ENCODE data around the gene ACSF3. TPM values are rescaled to one million over a fixed set of nuclear protein-coding genes. Genes with fewer than 3 reads are reported as not detected.

ACSF3 gene
- total and polyA plus RNA-seq, 2 of the 4 experiments (the other 2 are of a cell fraction) = 9.5 to 14.2 TPM

DNA sequence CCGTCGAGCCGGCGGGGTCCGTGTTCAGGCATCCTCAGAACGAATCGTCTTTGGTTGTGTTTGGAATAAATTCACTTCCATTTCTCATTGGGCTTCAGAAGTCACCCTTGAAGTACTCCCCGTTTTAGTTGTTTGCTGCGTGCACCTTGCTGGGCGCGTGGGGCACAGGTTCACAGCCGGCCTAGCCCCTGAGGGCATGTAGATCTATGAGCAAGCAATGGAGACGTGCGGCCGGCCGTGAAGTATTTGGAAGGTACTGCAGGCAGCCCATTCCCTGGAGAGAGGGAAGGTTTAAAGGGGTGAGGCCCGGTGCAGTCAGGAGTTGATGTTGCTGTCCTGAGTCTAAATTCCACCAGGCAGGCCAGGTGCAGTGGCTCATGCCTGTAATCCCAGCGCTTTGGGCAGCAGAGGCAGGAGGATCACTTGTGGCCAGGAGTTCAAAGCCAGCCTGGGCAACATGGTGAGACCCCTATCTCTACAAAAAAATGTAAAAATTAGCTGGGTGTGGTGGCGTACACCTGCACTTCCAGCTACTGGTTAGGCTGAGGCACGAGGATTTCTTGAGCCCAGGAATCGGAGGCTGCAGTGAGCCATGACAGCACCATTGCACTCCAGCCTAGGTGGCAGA, 714 bp downstream of the ACSF3 start (continued):
- no peak for TF ChIP-seq CEBPB (IDR thresholded peaks at IDR 0.05; ENCODE audit: low read depth, low read length)

DNA sequence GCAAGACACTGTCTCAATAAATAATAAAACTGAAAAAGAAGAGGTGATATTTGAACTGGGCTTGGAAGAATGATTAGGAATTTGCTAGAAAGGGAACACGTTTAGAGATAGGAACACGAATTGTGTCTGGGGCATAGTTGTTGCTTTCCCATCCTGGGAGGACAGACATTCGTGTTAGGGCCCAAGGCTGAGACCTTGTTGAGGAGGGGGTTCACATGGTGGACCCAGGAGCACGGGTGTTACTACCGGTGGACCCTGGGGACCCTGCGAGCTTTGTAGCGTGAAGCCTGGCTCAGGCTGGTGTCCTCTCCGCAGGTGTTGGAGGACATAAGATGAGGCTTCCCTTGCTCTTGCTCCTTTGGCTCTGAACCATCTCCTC, 1.2 kb downstream of the ACSF3 start:
- Histone ChIP-seq H3K14ac (replicated peaks; ENCODE audit: low read depth, low read length) (no peak overlapping the region), H4K5ac (ENCODE audit: low read depth, low read length) (no peak overlapping the region), H4K91ac (ENCODE audit: insufficient read depth, low read depth, low read length) (no peak overlapping the region), H3K4me1 (ENCODE audit: control insufficient read depth, insufficient read depth, low read length) (0 out of 2 replicates have a peak, but pooled peaks cover 2% of the 10 kb centered on the region), H2AFZ (replicated peaks; ENCODE audit: low read length, poor library complexity) (no peak overlapping the region), H2AK5ac (ENCODE audit: low read depth, low read length) (no peak overlapping the region), H2AK9ac (replicated peaks; ENCODE audit: low read depth, low read length, poor library complexity) (no peak overlapping the region), H2BK5ac (ENCODE audit: low read depth, low read length, poor library complexity, severe bottlenecking) (no peak overlapping the region), H3K4me3 (ENCODE audit: insufficient read depth, low read depth, low read length) (peak overlapping the region; percentile 82; the same call in 1 of the 2 replicates), H4K20me1 (ENCODE audit: insufficient read depth, low read length) (peaks cover 11% of the 10 kb centered on the region; the same call in 1 of the 2 replicates), H4K8ac (ENCODE audit: low read depth in 2 of 2, low read length in 2 of 2) (no peak overlapping the region; a peak in 2 of 4 replicates), H3K23ac (ENCODE audit: low read depth, low read length) (no peak overlapping the region), H3K9me1 (ENCODE audit: insufficient read depth, low read length) (peaks cover 10% of the 10 kb centered on the region), H3K9me3 (ENCODE audit: control insufficient read depth, insufficient read depth, low read length) (no peaks in the 10 kb centered on the region), H3K27me3 (ENCODE audit: control insufficient read depth, insufficient read depth, low read length) (peaks cover 12% of the 10 kb centered on the region), H2BK120ac (ENCODE audit: low read depth, low read length) (no peak overlapping the region), H3K18ac (ENCODE audit: low read depth, low read length) (no peak overlapping the region), H3K27ac (ENCODE audit: insufficient read depth, low read length) (no peak overlapping the region), H3K79me1 (ENCODE audit: low read depth in 1 of 2, low read length in 2 of 2) (peaks cover 31 to 50% of the 10 kb centered on the region in 2 experiments), H3K9ac (ENCODE audit: low read depth, low read length) (no peak overlapping the region), H2BK15ac (ENCODE audit: low read depth, low read length) (no peak overlapping the region), H3K56ac (ENCODE audit: extremely low read depth, insufficient read depth, low read length) (no peak overlapping the region), H3K4me2 (ENCODE audit: low read depth, low read length) (peak overlapping the region; percentile 69), H2BK20ac (ENCODE audit: low read depth, low read length) (no peak overlapping the region), H3K4ac (ENCODE audit: low read depth, low read length) (no peak overlapping the region), H3K36me3 (ENCODE audit: control insufficient read depth, insufficient read depth, low read length) (0 out of 2 replicates have a peak, but pooled peaks cover 3% of the 10 kb centered on the region)
- POLR2A ChIA-PET (ENCODE audit: unreplicated experiment) = no interaction called here
- BruUV-seq (replicated peaks) = no TSS peak
- dilution Hi-C loops (cut with HindIII; ENCODE audit: low sequenced_read_pairs, unreplicated experiment) = no loop called here
- no peak for DNase-seq
- 82% methylated on average over 5 of the region's 8 CpGs; no CpG with 5 or more reads in 1 of the 2 experiments for WGBS, 2 experiments (ENCODE audit: extremely low coverage in 2 of 2, insufficient read length in 1 of 2)
- CTCF ChIA-PET = interaction anchor here (0.5 kb wide), 1 partner anchor 31 kb away, joined by 3 read pairs; no protein-coding TSS in a partner anchor
- intact Hi-C loops (cut with micrococcal nuclease) = no loop called here
- in situ Hi-C loops (cut with MboI; ENCODE audit: low sequenced_read_pairs) = no loop called here
- no peak for ATAC-seq (ENCODE audit: low read depth)
- no peak for TF ChIP-seq MXI1 (IDR thresholded peaks at IDR 0.05; ENCODE audit: borderline replicate concordance, low read depth, low read length)
- no peak for TF ChIP-seq SMC3 (IDR thresholded peaks at IDR 0.05; ENCODE audit: low read depth, low read length)
- TF ChIP-seq MAZ (IDR thresholded peaks at IDR 0.05; ENCODE audit: borderline replicate concordance, low read depth, low read length) = no peak
- TF ChIP-seq RAD21 (IDR thresholded peaks at IDR 0.05; ENCODE audit: low read length) = no peak
- TF ChIP-seq RFX5 (IDR thresholded peaks at IDR 0.05; ENCODE audit: low read depth, low read length) = no peak
- no peak for TF ChIP-seq FOS (IDR thresholded peaks at IDR 0.05; ENCODE audit: low read depth, low read length)
- TF ChIP-seq MAFK (IDR thresholded peaks at IDR 0.05; ENCODE audit: low read depth, low read length) = no peak
